Nephron progenitor cell (in vitro differentiated cells): Measurements from ENCODE around the gene ELMO1.
A peak's percentile ranks its signal among the peaks of the same experiment; 100 is the strongest.

ENCODE experiments used
- DNase-seq: peaks from one replicate; pipeline ENCODE4 v3.0.0; 2021
- H3K27ac Mint-ChIP-seq: 2 replicates; pipeline ENCODE4 v1.8.0; 2021; ENCODE audit warnings: mild to moderate bottlenecking, moderate library complexity, mixed read lengths
- H3K27me3 Mint-ChIP-seq: 2 replicates; pipeline ENCODE4 v1.8.0; 2021; ENCODE audit warnings: mild to moderate bottlenecking, low read depth, mixed read lengths; ENCODE audit not compliant: poor library complexity
- H3K36me3 Mint-ChIP-seq: 2 replicates; pipeline ENCODE4 v1.8.0; 2021; ENCODE audit warnings: low read depth, mixed read lengths
- H3K4me1 Mint-ChIP-seq: 2 replicates; pipeline ENCODE4 v1.8.0; 2021; ENCODE audit warnings: mixed read lengths
- H3K4me3 Mint-ChIP-seq: 2 replicates; pipeline ENCODE4 v1.8.0; 2021; ENCODE audit warnings: mild to moderate bottlenecking, moderate library complexity, mixed read lengths
- H3K9me3 Mint-ChIP-seq: 2 replicates; pipeline ENCODE4 v1.8.0; 2021; ENCODE audit warnings: mild to moderate bottlenecking, moderate library complexity, mixed read lengths
- CTCF ChIP-seq: fragments of 200-600 bp; sonication (generic); IDR thresholded peaks from 2 replicates; pipeline ENCODE4 v1.5.0; 2021; ENCODE audit warnings: antibody characterized with exemption

Gene ELMO1

DNA sequence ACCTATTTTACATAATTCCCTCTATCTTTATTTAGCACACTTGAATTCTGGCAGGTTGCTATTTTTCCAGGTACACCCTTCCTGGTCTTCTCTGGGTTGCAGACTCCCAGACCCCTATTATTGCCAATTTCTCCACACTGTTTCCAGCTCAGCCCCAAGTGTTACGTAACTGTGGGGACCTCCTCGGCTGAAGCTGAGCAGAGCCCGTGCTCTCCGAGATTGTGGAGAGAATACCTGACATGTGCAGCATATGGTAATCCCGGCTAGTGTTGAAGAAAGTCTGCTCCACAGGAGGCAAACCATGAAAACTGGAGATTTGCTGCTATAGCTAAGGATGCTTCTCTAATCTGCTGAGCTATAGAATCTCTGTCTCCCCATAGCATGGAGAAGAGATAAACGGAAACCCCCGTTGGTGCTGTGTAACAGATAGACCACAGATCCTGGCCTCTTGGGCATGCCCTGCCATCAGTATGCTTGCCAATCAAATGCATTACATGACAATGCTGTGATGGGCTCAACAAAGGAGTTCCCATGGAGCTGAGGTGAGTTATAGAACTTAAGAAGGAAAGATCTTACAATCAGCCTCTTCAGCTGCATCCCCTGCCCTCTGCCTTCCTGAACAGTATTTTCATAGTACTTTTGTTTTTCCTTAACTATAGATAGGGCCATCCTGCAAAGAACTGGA, 579.8 kb downstream of the ELMO1 start:
- no peak overlapping the region for H3K4me3 Mint-ChIP-seq
- H3K36me3 Mint-ChIP-seq = peaks cover 4% of the 10 kb centered on the region
- peaks cover 4% of the 10 kb centered on the region for H3K9me3 Mint-ChIP-seq
- no peak for DNase-seq
- H3K27ac Mint-ChIP-seq = no peak overlapping the region
- TF ChIP-seq CTCF = no peak
- peaks cover 3% of the 10 kb centered on the region for H3K27me3 Mint-ChIP-seq
- H3K4me1 Mint-ChIP-seq = peaks cover 26% of the 10 kb centered on the region

GRCh38 chr7:36865019-36865418, 583.6 kb downstream of the ELMO1 start:
- no peak for DNase-seq
- Mint-ChIP-seq H3K4me3 (no peak overlapping the region), H3K36me3 (peaks cover 3% of the 10 kb centered on the region), H3K4me1 (peaks cover 32% of the 10 kb centered on the region), H3K9me3 (peaks cover 4% of the 10 kb centered on the region), H3K27ac (no peak overlapping the region), H3K27me3 (peaks cover 3% of the 10 kb centered on the region)
- no peak for TF ChIP-seq CTCF

DNA sequence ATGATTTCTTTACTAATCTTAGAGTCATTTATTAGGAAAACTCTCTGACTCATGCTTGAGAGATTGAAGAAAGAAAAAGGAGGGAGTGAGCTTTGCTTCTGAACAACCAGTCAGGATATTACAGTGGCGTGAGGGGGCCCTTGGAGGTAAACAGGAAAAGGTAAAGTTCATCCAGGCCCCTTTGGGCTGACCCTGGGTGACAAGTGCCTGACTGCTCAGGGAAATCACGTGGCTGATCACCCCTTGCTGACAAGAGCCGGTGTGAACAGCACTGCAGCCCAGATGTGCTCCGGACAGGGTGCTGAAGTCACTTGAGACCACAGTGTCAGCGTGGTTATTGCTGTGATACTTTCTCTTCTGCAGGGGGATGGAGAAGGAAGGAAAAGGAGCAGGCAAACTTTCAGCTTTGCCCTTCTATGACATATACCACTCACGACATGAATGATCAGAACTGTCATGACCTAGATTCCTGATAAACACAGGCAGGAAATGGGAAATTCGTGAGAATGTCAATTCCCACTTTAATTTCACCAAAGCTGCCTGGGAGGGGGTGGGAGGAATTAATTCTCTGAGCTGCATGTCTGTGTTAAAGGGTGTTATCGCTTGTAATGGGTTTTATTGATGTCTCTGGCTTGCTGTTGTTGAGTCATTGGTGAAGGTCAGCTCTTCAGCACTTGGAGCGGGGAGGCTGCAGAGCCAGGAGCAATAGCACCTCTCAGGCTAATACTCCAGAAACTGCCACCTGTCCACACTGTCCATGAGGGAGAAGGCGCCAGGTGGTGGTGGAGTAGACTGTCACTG, 584.6 kb downstream of the ELMO1 start:
- H3K9me3 Mint-ChIP-seq = peaks cover 4% of the 10 kb centered on the region
- H3K4me1 Mint-ChIP-seq = peaks cover 32% of the 10 kb centered on the region
- no peak for TF ChIP-seq CTCF
- no peak for DNase-seq
- no peaks in the 10 kb centered on the region for H3K36me3 Mint-ChIP-seq
- H3K4me3 Mint-ChIP-seq = no peak overlapping the region
- H3K27me3 Mint-ChIP-seq = peaks cover 7% of the 10 kb centered on the region
- H3K27ac Mint-ChIP-seq = peak overlapping the region; percentile 39

DNA sequence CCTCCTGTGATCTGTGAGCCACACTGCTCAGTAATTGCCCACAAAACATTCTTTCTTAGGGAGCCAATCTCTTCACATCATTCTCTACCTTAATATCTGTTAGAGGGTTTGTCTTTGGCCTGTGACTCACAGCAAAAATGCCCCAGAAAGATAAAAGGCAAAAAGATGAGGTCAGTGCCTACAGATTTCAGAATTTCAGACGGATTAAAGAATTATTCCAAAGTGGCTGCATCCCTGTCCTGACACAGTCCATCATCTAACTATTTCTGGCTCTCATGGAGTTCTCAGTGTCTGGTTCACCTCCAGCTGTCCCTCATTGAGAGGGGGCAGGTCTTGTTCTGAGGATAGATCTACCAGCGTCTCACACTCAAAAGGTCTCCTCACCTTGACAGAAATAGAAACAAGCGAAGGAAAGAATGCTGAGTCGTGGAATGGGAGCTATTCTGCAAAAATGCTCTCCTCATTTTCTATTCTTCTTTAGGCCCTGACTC, 585.8 kb downstream of the ELMO1 start:
- peaks cover 4% of the 10 kb centered on the region for H3K9me3 Mint-ChIP-seq
- no peak for DNase-seq
- TF ChIP-seq CTCF = no peak
- H3K4me3 Mint-ChIP-seq = no peak overlapping the region
- H3K27me3 Mint-ChIP-seq = peaks cover 5% of the 10 kb centered on the region
- H3K27ac Mint-ChIP-seq = peak overlapping the region; percentile 16
- H3K36me3 Mint-ChIP-seq = no peaks in the 10 kb centered on the region
- H3K4me1 Mint-ChIP-seq = peaks cover 28% of the 10 kb centered on the region

- no peak for DNase-seq
- Mint-ChIP-seq H3K36me3 (no peaks in the 10 kb centered on the region), H3K4me1 (peaks cover 21% of the 10 kb centered on the region), H3K27ac (no peak overlapping the region), H3K9me3 (no peaks in the 10 kb centered on the region), H3K27me3 (peaks cover 5% of the 10 kb centered on the region), H3K4me3 (no peak overlapping the region)
- TF ChIP-seq CTCF = no peak
These were observed 587.0 kb downstream of the ELMO1 start for GRCh38 chr7:36861656-36862055.
